Astrocyte (in vitro differentiated cells and primary cell): ENCODE measurements around the gene CUL4B.

ENCODE experiments used
- CTCF ChIP-seq: IDR thresholded peaks from 2 replicates; pipeline ENCODE4 v1.5.1; 2011; ENCODE audit warnings: low read depth, mild to moderate bottlenecking, inconsistent platforms, low read length, moderate library complexity; ENCODE audit not compliant: insufficient read depth
- EZH2 ChIP-seq: IDR thresholded peaks from 2 replicates; pipeline ENCODE4 v1.6.1; 2012; ENCODE audit warnings: mild to moderate bottlenecking, low read length, inconsistent platforms; ENCODE audit not compliant: insufficient read depth

GRCh38 chrX:120504569-120504968, 56.2 kb downstream of the CUL4B start:
- no peak for TF ChIP-seq CTCF
- no peak for TF ChIP-seq EZH2
